GM21381 (cell line): ENCODE data around the gene SHANK2.
"Not testable (repeated sequence)": the region's sequence is repeated elsewhere in the genome, so short reads cannot be mapped to it uniquely, and the experiment has no call there.

Experiments used
- ATAC-seq: cut with Tn5 transposase; IDR thresholded peaks from one replicate; pipeline ENCODE4 v1.9.1; 2021; ENCODE audit warnings: mild to moderate bottlenecking, moderate library complexity; ENCODE audit not compliant: unreplicated experiment

The SHANK2 gene

GRCh38 chr11:71245601-71246391 is 6.6 kb downstream of the SHANK2 start:
- no peak for ATAC-seq

GRCh38 chr11:71244116-71244810 is 8.1 kb downstream of the SHANK2 start:
- ATAC-seq = no peak

GRCh38 chr11:71242391-71242790 is 10.0 kb downstream of the SHANK2 start:
- ATAC-seq = no peak

- ATAC-seq = no peak
Observed at GRCh38 chr11:71241721-71242259, 10.6 kb downstream of the SHANK2 start.

GRCh38 chr11:71240865-71241691 is 11.3 kb downstream of the SHANK2 start:
- ATAC-seq = no peak

GRCh38 chr11:71240061-71240690 is 12.2 kb downstream of the SHANK2 start:
- ATAC-seq = no peak

- no peak for ATAC-seq
Observed at GRCh38 chr11:71239581-71239980, 12.8 kb downstream of the SHANK2 start.

- ATAC-seq = no peak
Observed at GRCh38 chr11:71238941-71239340, 13.4 kb downstream of the SHANK2 start.

GRCh38 chr11:71238285-71238875 is 14.0 kb downstream of the SHANK2 start:
- ATAC-seq = no peak

GRCh38 chr11:71237853-71238252 is 14.5 kb downstream of the SHANK2 start:
- ATAC-seq = no peak

GRCh38 chr11:71236836-71237475 is 15.4 kb downstream of the SHANK2 start:
- no peak for ATAC-seq

GRCh38 chr11:71235719-71236118 is 16.7 kb downstream of the SHANK2 start:
- ATAC-seq = no peak

GRCh38 chr11:71233896-71234852 is 18.2 kb downstream of the SHANK2 start:
- ATAC-seq = not testable (repeated sequence)

GRCh38 chr11:71232364-71232763 is 20.0 kb downstream of the SHANK2 start:
- no peak for ATAC-seq

- no peak for ATAC-seq
Observed at GRCh38 chr11:71228961-71229360, 23.4 kb downstream of the SHANK2 start.

GRCh38 chr11:71227058-71227659 is 25.2 kb downstream of the SHANK2 start:
- no peak for ATAC-seq

- no peak for ATAC-seq
Observed at GRCh38 chr11:71223671-71224660, 28.4 kb downstream of the SHANK2 start.
